Measurements from ENCODE around the gene PRKN. TPM values are rescaled to one million over a fixed set of nuclear protein-coding genes. Genes with fewer than 3 reads are reported as not detected.

The PRKN gene
- total RNA-seq, 2 experiments from 2014 or later = not detected

DNA sequence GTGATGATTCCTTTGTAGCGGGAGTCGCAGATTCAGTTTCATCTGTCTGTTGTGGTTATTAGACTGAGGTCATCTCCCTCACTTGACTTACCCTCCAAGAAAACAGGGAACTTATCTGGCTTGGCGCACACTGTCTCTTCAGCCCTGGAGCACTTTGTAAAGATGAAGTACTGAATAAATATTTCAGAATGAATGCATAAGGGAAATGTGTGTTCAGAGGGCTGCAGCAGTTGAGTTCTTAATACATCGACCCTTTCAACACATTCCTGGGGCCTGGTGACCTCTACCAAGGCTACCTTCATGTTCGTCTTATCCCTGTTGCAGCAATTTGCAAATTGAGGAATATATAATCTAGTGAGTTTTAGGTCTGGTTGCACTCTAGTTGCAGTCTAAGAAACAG lies 801.2 kb downstream of the PRKN start:
- no peaks in the 10 kb centered on the region for H3K27me3 Mint-ChIP-seq
- ATAC-seq (no peak), DNase-seq (no peak)
- CTCF ChIA-PET = no interaction called here
- no peaks in the 10 kb centered on the region for H3K4me1 Mint-ChIP-seq
- H3K9me3 Mint-ChIP-seq (ENCODE audit: low read depth) = no peaks in the 10 kb centered on the region
- no peak overlapping the region for H3K27ac Mint-ChIP-seq
- no peak overlapping the region for H3K4me3 Mint-ChIP-seq
- no peaks in the 10 kb centered on the region for H3K36me3 Mint-ChIP-seq

DNA sequence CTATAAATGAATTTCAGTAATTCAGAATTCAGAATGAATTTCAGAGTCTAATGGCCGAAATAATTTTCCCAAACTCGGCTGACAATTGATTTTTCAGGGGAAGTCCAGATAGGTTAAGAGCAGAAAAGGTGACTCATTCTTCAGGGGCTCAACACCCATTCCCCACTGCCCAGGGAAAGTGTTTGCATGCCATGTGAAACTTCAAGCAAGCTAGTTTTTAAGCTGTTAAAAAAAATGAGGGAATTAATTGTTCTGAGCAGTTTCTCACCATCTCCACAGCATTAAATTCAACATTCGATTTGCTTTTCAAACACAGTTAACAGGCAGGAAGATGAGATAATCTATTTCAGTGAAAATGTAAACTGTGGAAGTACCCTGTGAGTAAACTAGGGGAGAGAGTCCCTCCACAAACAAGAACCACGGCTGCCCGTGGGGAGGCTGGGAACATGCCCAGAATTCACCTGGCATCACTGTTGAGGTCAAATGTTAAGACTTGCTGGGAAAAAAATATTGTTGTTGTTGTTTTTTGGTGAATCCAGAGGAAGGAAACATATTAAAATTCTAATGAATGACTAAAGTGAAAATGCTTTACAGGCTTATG lies 803.0 kb downstream of the PRKN start:
- no peak overlapping the region for H3K27ac Mint-ChIP-seq
- no peak overlapping the region for H3K4me3 Mint-ChIP-seq
- no peaks in the 10 kb centered on the region for H3K9me3 Mint-ChIP-seq (ENCODE audit: low read depth)
- H3K4me1 Mint-ChIP-seq = no peaks in the 10 kb centered on the region
- no peaks in the 10 kb centered on the region for H3K27me3 Mint-ChIP-seq
- H3K36me3 Mint-ChIP-seq = no peaks in the 10 kb centered on the region
- CTCF ChIA-PET = no interaction called here
- DNase-seq (no peak), ATAC-seq (no peak)

DNA sequence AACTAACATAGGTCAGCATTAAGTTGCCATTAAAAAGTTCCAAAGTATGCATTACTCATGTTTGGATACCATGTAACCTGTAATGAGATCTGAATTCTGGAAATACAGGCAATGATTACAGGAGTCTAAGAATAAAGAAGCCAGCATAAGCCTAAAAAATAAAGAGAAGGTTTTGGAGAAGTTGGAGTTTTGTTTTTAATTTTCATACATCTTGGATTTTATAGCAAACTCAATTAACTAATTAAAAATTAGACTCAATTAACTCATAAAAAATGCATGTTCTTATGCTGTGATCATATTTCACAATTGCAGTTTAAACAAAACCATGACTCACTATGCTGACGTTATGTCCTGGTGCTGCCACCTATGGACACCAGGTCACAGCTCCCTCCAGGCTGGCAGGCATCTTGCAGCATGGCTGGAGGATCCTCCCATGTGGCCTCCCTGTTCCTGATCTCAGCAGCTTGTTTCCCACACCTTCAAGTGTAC lies 804.9 kb downstream of the PRKN start:
- H3K9me3 Mint-ChIP-seq (ENCODE audit: low read depth) = no peaks in the 10 kb centered on the region
- no peak overlapping the region for H3K27ac Mint-ChIP-seq
- H3K27me3 Mint-ChIP-seq = no peaks in the 10 kb centered on the region
- DNase-seq (no peak), ATAC-seq (no peak)
- H3K4me3 Mint-ChIP-seq = no peak overlapping the region
- CTCF ChIA-PET = no interaction called here
- H3K4me1 Mint-ChIP-seq = no peaks in the 10 kb centered on the region
- no peaks in the 10 kb centered on the region for H3K36me3 Mint-ChIP-seq

DNA sequence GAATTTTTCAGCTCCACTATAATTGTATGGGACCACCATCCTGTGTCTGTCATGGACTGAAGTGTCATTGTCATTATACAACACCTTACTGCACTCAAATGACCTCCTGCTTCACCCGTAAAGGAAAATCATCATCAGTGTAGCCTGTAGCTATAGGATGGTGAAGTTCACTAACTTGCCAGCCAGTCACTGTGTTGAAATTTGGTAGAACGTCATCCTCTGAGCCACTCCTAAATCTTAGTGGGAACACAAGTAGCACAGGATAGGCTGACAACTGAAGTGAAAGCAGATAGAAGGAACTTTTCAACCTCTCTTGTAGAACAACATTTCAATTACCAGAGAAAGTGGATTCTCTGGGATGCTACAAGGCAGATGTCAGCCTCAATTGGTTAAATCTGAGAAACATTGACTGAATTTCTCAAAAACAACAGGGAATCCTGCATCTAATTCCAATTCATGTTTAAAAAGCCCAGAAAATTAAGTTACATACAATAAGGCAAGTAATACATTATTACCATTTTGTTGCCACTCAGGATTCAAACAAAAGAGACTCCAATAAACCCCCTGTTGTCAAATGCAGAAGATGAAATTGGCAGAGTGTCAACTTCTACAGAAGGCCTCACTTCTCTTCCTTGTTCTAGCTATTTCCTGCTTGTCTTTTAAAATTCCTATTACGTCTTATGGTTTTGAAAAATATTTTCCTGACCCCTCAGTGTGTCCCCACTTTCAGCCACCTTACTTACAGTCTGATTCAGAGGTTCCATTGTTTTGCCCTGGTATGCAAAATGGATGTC lies 805.8 kb downstream of the PRKN start:
- DNase-seq = no peak
- Mint-ChIP-seq H3K4me1 (no peaks in the 10 kb centered on the region), H3K9me3 (ENCODE audit: low read depth) (no peaks in the 10 kb centered on the region), H3K36me3 (no peaks in the 10 kb centered on the region), H3K4me3 (no peak overlapping the region), H3K27ac (no peak overlapping the region), H3K27me3 (no peaks in the 10 kb centered on the region)
- no peak for ATAC-seq
- CTCF ChIA-PET = no interaction called here

DNA sequence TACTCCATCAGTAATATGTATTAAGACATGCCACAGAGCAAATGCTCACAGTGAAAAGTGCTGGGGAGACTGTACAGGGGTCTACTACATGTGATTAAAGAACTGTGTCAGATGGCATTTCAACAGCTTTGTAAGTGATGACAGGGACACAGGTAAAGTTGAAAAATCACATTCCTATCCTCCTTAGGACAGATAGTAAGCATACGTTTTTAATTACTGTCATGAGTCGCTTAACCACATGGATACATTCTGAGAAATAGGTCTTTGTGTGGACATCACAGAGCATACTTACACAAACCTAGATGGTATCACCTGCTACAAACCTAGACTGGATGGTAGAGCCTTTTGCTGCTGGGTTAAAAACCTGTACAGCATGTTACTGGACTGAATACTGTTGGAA lies 807.9 kb downstream of the PRKN start:
- Mint-ChIP-seq H3K27me3 (no peaks in the 10 kb centered on the region), H3K4me3 (no peak overlapping the region), H3K9me3 (ENCODE audit: low read depth) (no peaks in the 10 kb centered on the region), H3K27ac (no peak overlapping the region), H3K36me3 (no peaks in the 10 kb centered on the region), H3K4me1 (no peaks in the 10 kb centered on the region)
- ATAC-seq = no peak
- CTCF ChIA-PET = no interaction called here
- DNase-seq = no peak

DNA sequence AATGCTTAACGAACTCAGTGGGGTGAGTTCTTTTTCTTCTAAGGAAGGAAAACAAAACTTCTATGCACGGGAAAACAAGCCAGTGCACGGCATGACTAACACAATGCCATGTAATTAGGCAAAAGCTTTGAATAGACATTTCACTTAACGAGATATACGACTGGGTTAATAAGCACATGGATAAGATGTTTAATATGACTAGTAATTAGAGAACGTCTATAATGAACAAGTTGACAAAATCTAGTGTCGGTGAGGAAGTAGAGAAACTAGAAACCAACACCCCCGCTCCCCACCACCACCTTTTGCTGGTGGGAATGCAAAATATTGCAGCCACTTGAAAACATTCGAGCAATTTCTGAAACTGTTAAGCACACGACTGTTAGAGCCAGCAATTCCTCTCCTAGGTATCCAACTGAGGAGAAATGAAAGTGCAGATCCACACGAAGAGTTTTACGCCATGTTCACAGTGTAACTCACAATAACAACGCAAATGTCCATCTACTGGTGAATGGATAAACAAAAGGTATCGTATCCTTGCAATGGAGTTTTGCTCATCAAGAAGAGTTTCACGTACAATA lies 808.8 kb downstream of the PRKN start:
- no peak overlapping the region for H3K4me3 Mint-ChIP-seq
- ATAC-seq = no peak
- no peaks in the 10 kb centered on the region for H3K36me3 Mint-ChIP-seq
- H3K4me1 Mint-ChIP-seq = no peaks in the 10 kb centered on the region
- H3K27me3 Mint-ChIP-seq = no peaks in the 10 kb centered on the region
- DNase-seq = no peak
- no peaks in the 10 kb centered on the region for H3K9me3 Mint-ChIP-seq (ENCODE audit: low read depth)
- no peak overlapping the region for H3K27ac Mint-ChIP-seq
- CTCF ChIA-PET = no interaction called here

DNA sequence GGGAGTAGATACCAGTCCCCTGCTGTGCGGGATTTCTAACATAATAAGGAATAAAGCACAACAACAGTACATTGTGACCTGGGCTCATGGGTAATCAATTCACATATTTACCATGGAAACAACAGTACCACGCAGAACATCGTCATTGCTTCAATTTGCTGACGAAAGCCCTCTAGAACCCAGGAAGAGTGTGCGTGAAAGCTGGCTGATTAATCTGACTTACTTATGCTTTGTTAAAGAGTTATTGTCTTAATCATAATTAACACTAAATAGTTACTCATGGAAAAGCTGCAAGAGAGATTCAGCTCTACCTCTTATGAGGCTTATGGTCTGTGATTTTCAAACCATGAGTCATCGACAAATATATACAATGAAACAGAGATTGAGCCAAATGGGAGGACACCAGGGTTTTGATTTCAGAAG lies 809.4 kb downstream of the PRKN start:
- Mint-ChIP-seq H3K36me3 (no peaks in the 10 kb centered on the region), H3K27me3 (no peaks in the 10 kb centered on the region), H3K4me1 (no peaks in the 10 kb centered on the region), H3K27ac (no peak overlapping the region), H3K4me3 (no peak overlapping the region), H3K9me3 (ENCODE audit: low read depth) (no peaks in the 10 kb centered on the region)
- DNase-seq (no peak), ATAC-seq (no peak)
- CTCF ChIA-PET = no interaction called here

DNA sequence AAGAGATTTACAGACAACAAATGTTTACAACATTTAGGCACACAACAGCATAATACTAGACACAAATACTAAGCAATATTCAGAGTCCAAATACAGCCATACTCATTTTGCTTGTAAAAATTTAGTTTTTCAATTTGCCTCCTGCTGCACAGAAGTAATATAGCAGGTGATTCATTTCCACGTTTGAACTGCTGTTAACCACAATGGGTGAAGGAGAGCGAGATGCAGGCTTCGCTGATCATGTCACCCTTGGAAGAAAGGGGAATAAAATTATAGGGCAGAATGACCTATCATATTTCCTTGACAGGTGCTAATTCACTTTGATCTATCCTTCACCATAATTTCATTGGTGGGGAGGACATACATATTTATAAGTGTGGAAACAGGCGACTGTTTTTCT lies 809.9 kb downstream of the PRKN start:
- ATAC-seq (no peak), DNase-seq (no peak)
- H3K4me3 Mint-ChIP-seq = no peak overlapping the region
- no peaks in the 10 kb centered on the region for H3K4me1 Mint-ChIP-seq
- CTCF ChIA-PET = no interaction called here
- H3K27me3 Mint-ChIP-seq = no peaks in the 10 kb centered on the region
- H3K9me3 Mint-ChIP-seq (ENCODE audit: low read depth) = no peaks in the 10 kb centered on the region
- H3K27ac Mint-ChIP-seq = no peak overlapping the region
- no peaks in the 10 kb centered on the region for H3K36me3 Mint-ChIP-seq

DNA sequence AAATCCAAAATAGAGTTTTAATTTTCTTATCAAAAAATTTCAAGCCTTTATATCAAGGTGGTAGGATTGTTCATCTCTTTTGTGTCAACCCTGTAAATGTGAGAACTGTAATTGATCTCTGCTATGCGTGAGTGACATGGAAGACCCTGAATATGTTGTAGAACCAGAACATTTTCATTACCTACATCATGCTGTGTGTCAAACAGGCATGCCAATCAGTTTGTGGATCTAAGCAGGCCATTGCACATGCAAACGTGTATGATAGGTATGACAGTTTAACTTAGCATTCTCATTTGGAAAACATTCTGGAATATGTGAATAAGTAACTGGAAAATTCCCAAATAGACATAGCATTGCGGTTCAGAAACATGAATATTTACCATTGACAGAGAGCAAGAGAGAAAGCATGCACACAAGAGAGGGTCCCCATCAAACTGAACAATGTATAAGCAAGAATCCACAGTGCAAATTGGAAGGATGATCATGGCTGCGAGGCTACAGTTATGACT lies 812.1 kb downstream of the PRKN start:
- no peak overlapping the region for H3K27ac Mint-ChIP-seq
- no peaks in the 10 kb centered on the region for H3K4me1 Mint-ChIP-seq
- no peak overlapping the region for H3K4me3 Mint-ChIP-seq
- no peaks in the 10 kb centered on the region for H3K27me3 Mint-ChIP-seq
- CTCF ChIA-PET = no interaction called here
- no peak for ATAC-seq
- H3K36me3 Mint-ChIP-seq = no peaks in the 10 kb centered on the region
- DNase-seq = no peak
- H3K9me3 Mint-ChIP-seq (ENCODE audit: low read depth) = no peaks in the 10 kb centered on the region

DNA sequence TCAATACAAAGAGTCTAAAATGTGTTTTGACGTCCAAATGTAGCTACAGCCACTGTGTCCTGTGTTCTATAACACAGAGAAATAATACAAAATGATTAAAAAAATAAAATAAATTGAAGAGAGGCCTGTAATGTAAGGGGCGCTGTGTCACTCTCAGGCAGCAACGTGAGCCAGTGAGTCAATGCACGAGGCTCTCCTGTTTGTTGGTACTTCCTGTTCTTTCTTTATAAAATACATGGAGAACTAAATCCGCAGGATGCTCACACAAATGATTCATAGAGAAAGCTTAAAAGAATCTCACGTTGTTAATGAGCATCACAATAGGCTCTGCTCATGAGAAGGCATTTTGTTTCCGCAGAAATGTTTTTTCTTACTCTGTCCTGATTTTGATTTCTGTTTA lies 818.7 kb downstream of the PRKN start:
- no peaks in the 10 kb centered on the region for H3K4me1 Mint-ChIP-seq
- DNase-seq (no peak), ATAC-seq (no peak)
- H3K4me3 Mint-ChIP-seq = no peak overlapping the region
- H3K27me3 Mint-ChIP-seq = no peaks in the 10 kb centered on the region
- H3K27ac Mint-ChIP-seq = no peak overlapping the region
- H3K9me3 Mint-ChIP-seq (ENCODE audit: low read depth) = no peaks in the 10 kb centered on the region
- CTCF ChIA-PET = no interaction called here
- no peaks in the 10 kb centered on the region for H3K36me3 Mint-ChIP-seq

DNA sequence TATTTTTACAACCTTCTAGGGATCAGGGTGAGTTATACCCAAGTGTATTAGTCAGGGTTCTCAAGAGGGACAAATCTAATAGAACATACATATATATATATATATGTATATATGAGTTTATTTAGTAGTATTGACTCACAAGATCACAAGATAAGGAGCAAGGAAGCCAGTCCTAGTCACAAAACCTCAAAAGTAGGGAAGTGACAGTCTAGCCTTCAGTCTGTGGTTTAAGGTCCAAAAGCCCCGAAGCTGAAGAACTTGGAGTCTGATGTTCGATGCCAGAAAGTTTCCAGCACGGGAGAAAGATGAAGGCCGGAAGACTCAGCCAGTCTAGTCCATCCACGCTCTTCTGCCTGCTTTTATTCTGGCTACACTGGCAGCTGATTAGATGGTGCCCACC lies 821.0 kb downstream of the PRKN start:
- no peaks in the 10 kb centered on the region for H3K4me1 Mint-ChIP-seq
- H3K27ac Mint-ChIP-seq = no peak overlapping the region
- ATAC-seq = no peak
- H3K27me3 Mint-ChIP-seq = no peaks in the 10 kb centered on the region
- CTCF ChIA-PET = no interaction called here
- no peaks in the 10 kb centered on the region for H3K9me3 Mint-ChIP-seq (ENCODE audit: low read depth)
- no peaks in the 10 kb centered on the region for H3K36me3 Mint-ChIP-seq
- DNase-seq = no peak
- no peak overlapping the region for H3K4me3 Mint-ChIP-seq

DNA sequence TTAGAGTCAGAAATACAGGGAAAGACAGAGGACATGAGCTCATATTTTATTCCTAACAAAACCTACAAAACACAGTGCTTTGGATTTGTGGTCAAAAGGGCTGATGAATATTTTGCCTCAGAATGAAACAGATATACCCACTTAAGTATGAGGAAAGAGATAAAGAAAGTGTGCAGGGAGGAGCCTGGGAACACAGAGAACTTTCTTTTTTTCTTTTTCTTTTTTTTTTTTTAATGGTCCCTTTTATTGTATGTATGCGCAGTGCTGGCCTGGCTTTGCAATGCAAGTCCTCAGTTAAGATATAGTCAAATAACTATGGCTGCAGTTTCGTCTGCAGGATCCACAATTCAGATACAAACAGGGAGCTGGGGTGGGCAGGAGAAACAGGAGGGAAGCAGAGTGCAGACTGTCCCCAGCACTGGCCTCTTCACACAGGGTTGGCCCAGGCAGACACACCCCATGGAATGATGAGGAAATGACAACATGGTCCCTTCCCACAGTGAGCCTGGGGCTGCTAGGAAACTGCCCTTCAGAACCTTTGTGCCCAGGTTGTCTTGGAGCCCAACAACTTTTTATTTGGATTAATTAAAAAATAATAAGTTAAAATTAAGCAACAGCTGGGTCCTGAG lies 823.9 kb downstream of the PRKN start:
- no peaks in the 10 kb centered on the region for H3K27me3 Mint-ChIP-seq
- H3K27ac Mint-ChIP-seq = no peak overlapping the region
- no peak overlapping the region for H3K4me3 Mint-ChIP-seq
- DNase-seq (no peak), ATAC-seq (no peak)
- CTCF ChIA-PET = no interaction called here
- no peaks in the 10 kb centered on the region for H3K36me3 Mint-ChIP-seq
- H3K9me3 Mint-ChIP-seq (ENCODE audit: low read depth) = no peaks in the 10 kb centered on the region
- H3K4me1 Mint-ChIP-seq = no peaks in the 10 kb centered on the region

DNA sequence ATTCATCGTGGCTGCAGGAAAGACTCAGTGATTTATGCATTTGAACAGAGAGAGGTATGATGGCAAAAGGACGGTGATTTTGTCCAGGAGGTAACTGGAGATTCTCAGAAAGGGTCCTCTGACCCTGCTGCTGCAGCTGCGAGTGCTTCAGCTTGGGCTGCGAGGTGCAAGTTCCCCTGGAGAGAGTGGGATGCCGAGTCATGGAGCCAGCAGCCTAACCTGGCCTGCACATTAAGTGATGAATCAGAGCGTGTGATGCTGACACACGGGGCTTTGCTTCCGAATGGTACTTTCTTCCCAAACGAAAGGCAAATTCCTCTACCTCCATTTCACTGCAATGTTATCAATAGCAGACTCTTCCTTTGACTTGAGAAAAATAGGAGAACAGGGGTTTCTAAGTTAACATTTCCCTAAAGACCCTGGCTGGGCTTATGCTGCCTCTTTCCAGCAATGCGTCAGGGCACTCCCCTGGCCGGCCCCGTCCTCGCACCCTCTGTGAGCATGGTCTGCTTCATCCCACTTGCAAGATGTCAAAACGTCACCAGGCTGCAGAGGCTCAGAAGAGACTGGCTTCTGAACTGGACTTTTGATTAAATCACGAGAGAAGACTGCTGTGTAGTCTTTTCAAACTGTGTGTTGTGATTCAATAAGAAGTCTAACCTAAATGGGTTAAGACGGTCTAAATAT lies 825.7 kb downstream of the PRKN start:
- Mint-ChIP-seq H3K36me3 (no peaks in the 10 kb centered on the region), H3K27ac (no peak overlapping the region), H3K9me3 (ENCODE audit: low read depth) (no peaks in the 10 kb centered on the region), H3K4me3 (no peak overlapping the region), H3K4me1 (no peaks in the 10 kb centered on the region), H3K27me3 (no peaks in the 10 kb centered on the region)
- DNase-seq (no peak), ATAC-seq (no peak)
- CTCF ChIA-PET = no interaction called here
